Prostate gland (tissue), 2 donors: ENCODE data around the gene ASPN.

Experiments
- CTCF ChIP-seq, 4 experiments: fragments of 200-600 bp in 2 of 4; fragments of 450-650 bp in 2 of 4; sonication (generic) in 2 of 4; IDR thresholded peaks; 1 replicate in 3 of 4; 2 replicates in 1 of 4; pipeline ENCODE4 v1.5.1; 2016 to 2019; ENCODE audit warnings: antibody characterized with exemption in 4 of 4, mild to moderate bottlenecking in 2 of 4, moderate library complexity in 2 of 4
- POLR2A ChIP-seq: fragments of 450-650 bp; IDR thresholded peaks from one replicate; pipeline ENCODE4 v1.6.1; 2016; ENCODE audit warnings: antibody characterized with exemption, mild to moderate bottlenecking
- POLR2AphosphoS5 ChIP-seq: sonication (generic); formaldehyde crosslinking; IDR thresholded peaks from one replicate; pipeline ENCODE4 v1.6.1; 2017; ENCODE audit warnings: antibody characterized with exemption

GRCh38 chr9:92500725-92501124 is 18.4 kb upstream of the ASPN start:
- TF ChIP-seq POLR2A: no peak
- no peak for TF ChIP-seq CTCF (IDR thresholded peaks at IDR 0.05)
- TF ChIP-seq POLR2AphosphoS5: no peak
